GM20000 (cell line): ENCODE data around the gene ZDHHC24.

Source experiments
- DNase-seq: peaks from one replicate; pipeline ENCODE4 v3.0.0; 2012; ENCODE audit warnings: low spot score
- CTCF ChIP-seq: IDR thresholded peaks from 2 replicates; pipeline ENCODE4 v1.5.1; 2012; ENCODE audit warnings: mild to moderate bottlenecking, control low read depth; ENCODE audit errors: extremely low read depth, missing control alignments

ZDHHC24 gene

GRCh38 chr11:66563832-66564231 is 18.0 kb upstream of the ZDHHC24 start:
- no peak for DNase-seq
- no peak for TF ChIP-seq CTCF

- DNase-seq: no peak
- no peak for TF ChIP-seq CTCF
These were observed 17.2 kb upstream of the ZDHHC24 start for GRCh38 chr11:66562907-66563583.

GRCh38 chr11:66562275-66562674 is 16.4 kb upstream of the ZDHHC24 start:
- no peak for TF ChIP-seq CTCF
- no peak for DNase-seq

- TF ChIP-seq CTCF: no peak
- DNase-seq: no peak
These were observed 16.1 kb upstream of the ZDHHC24 start for GRCh38 chr11:66561975-66562248.

- TF ChIP-seq CTCF: no peak
- DNase-seq: no peak
These were observed 15.5 kb upstream of the ZDHHC24 start for GRCh38 chr11:66561178-66561974.

- DNase-seq: no peak
- TF ChIP-seq CTCF: no peak
These were observed 14.2 kb upstream of the ZDHHC24 start for GRCh38 chr11:66559866-66560676.
